Glomerular endothelial cell (primary cell): ENCODE data around the gene CD320. TPM values are rescaled to one million over a fixed set of nuclear protein-coding genes. Genes with fewer than 3 reads are reported as not detected.
"Not testable (repeated sequence)": the region's sequence is repeated elsewhere in the genome, so short reads cannot be mapped to it uniquely, and the experiment has no call there.

Experiments used
- DNase-seq: peaks from one replicate; pipeline ENCODE4 v3.0.0-alpha.2; 2011; ENCODE audit warnings: low read depth, low spot score; ENCODE audit errors: extremely low read depth
- total RNA-seq: library from RNA; depleted of rRNA; stranded (reverse); fragments of >200 nt; gene quantifications from 2 replicates; pipeline ENCODE4 v1.2.3, GENCODE V29; 2015

Gene CD320
- 92.0 and 120 TPM in 2 replicates for total RNA-seq

DNA sequence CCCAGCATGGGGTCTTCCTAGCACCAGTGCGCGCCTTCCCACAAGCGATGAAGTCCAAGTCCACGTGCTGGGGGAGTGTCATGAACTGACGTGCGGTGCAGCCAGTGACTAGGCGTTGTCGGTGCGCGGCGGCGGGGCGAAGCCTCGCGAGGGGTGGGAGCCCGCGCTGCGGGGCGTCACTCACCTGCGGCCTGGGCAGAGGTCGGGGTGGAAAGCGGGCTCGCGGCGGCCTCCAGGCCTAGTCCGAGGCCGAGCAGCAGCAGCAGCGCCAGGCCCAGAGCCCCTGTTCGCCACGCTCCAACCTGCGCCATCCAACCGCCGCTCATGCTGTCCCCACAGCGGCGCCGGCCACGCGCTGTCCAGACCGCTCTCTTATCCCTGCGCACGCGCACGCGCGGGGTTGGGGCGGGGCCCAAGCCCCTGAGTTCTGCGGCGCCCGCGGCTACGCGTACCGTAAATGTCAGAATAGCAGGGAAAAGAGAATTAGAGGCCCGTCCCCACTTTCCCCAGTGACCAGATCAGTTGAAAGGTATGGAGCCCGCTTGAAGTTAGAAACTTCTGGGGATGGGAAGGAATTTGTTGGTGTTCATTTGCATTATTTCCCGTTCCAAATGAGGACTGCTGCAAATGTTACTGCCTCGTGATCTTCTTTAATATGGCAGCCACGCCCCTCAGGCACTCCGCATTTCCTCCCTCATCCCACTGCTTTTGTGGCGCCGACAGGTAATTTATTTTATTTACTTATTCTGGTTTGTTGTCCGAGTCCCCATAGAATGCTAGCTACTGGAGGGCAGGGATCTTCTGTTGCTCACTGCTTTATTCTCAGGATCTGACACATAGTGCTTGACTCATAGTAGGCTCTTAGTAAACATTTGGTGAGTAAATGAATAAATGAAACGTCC lies at the start of gene CD320:
Gene CD320 (minus strand): TSS at position 394 of the 902 bp plus-strand sequence. CDS start 68 bp downstream, at position 326.
- peak; percentile 68 for DNase-seq

DNA sequence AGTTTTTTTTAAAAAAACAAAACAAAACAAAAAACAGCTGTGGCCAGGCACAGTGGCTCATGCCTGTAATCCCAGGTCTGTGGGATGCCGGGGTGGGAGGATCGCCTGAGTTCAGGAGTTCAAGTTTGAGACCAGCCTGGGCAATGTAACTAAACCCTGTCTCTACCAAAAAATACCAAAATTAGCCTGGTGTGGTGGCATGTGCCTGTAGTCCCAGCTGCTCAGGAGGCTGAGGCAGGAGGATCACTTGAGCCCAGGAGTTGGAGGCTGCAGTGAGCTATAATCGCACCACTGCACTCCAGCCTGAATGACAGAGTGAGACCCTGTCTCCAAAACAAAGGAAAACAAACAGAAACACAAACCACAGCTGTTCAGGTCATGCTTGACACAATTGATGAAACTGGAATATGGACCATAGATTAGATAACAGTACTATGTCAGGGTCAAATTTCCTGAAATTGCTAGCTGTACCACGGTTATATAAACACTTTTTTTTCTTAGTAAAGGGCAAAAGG lies 48.9 kb upstream of the CD320 start:
- DNase-seq: no peak

DNA sequence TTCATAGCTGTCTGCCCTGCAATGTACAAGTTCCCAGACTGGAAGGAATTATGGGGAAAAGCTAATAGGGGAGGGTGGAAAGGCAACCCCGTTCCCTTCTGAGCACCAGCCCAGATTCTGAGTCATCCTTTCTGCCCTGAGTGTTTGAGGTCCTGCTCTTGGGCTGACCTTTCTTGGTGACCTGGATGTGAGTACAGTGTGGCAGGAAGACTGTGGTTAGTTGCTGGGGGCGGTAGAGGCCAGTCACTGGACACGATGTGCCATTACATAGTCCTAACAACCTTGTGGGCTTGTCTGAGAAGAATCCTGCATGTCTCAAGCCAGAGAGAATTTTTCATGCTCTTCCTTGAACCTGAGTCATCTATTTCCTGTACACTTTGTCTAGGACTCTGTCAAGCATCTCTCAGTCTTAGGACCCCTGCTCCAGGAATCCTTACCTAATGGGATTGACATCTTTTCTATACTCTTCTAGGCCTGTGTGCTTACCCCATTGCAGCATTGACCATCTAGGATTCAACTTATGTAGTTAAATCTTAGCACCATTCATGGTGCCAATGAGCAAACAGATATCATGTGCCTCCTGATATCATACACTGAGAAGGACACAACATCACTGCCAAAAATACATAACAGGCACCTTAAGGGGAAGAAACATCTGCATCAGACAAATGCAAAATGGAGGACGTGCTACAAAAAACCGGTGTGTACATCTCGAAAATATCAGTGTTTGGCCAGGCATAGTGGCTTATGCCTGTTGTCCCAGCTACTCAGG lies 47.7 kb upstream of the CD320 start:
- DNase-seq: peak; percentile 95

DNA sequence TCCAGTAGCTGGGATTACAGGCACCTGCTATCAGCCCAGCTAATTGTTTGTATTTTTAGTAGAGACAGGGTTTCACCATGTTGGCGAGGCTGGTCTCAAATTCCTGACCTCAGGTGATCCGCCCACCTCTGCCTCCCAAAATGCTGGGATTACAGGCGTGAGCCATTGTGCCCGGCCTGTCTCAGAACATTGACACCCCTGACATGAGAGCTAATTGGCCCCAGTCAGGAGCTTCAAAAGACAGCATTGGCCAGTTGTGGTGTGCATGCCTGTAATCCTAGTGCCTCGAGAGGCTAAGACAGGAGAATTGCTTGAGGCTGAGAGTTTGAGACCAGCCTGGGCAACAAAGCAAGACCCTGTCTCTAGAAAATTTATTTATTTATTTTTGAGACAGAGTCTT lies 44.7 kb upstream of the CD320 start:
- DNase-seq: not testable (repeated sequence)

DNA sequence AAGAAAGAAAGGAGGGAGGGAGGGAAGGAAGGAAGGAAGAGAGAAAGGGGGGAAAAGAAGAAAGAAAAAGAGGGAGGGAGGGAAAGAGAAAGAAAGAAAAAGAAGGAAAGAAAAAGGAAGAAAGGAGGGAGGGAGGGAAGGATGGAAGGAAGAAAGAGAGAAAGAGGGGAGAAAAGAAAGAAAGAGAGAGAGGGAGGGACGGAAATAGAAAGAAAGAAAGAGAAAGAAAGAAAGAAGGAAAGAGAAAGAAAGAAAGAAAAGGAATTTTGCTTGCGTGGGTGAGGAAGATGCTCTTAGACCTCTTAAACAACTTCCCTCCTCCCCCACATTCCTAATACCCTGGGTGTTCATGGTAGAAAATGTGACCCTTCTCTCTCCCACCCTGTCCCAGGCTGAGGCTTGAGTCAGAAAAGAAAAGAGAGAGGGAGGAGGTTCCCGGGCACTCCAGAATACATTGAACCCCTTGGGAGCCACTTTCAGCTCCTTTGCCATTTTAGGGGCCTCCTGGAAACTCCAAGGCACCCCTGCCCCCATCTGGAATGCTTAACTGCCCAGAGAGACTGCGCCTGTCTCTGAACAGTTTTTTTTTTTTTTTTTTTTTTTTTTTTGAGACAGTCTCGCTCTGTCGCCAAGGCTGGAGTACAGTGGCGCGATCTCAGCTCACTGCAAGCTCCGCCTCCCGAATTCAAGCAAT lies 44.1 kb upstream of the CD320 start:
- DNase-seq: no peak

DNA sequence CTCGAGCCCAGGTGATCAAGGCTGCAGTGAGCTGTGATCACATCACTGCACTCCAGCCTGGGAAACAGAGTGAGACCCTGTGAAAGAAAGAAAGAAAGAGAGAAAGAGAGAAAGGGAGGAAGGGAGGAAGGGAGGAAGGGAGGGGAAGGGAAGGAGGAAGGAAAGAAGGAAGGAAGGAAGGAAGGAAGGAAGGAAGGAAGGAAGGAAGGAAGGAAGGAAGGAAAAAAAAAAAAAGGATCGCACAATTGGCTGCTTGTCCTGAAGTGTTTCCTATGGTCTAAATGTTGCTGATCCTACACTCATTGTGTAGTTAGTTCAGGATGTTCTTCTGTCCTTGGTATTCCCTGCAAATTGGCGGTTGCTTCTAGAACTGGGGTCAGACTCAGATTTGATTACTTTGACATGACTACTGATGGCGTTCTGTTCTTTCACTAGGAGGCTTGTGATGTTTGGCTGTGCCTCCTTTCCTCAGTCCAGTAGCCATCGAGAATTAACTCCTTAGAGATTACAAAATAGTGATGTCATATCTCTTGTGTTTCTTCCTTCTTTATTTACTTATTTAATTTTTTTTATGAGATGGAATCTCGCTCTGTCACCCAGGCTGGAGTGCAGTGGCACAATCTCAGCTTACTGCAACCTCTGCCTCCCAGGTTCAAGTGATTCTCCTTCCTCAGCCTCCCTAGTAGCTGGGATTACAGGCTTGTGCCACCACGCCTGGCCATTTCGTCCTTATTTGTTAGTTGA lies 41.6 kb upstream of the CD320 start:
- DNase-seq: not testable (repeated sequence)

DNA sequence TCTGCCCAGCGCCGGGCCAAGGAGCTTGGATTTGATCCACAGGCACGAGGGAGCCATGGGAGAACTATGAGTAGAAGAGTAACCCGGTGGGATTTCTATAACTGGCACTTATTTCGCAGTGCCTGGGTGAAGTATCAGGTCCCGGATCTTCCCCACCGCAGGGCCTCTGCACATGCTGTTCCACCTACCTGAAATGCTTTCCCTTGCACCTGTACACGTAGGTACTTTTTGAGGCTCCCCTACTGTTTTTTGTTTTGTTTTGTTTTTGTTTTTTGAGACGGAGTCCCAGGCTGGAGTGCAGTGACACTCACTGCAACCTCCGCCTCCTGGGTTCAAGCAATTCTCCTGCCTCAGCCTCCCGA lies 35.3 kb upstream of the CD320 start:
- no peak for DNase-seq

DNA sequence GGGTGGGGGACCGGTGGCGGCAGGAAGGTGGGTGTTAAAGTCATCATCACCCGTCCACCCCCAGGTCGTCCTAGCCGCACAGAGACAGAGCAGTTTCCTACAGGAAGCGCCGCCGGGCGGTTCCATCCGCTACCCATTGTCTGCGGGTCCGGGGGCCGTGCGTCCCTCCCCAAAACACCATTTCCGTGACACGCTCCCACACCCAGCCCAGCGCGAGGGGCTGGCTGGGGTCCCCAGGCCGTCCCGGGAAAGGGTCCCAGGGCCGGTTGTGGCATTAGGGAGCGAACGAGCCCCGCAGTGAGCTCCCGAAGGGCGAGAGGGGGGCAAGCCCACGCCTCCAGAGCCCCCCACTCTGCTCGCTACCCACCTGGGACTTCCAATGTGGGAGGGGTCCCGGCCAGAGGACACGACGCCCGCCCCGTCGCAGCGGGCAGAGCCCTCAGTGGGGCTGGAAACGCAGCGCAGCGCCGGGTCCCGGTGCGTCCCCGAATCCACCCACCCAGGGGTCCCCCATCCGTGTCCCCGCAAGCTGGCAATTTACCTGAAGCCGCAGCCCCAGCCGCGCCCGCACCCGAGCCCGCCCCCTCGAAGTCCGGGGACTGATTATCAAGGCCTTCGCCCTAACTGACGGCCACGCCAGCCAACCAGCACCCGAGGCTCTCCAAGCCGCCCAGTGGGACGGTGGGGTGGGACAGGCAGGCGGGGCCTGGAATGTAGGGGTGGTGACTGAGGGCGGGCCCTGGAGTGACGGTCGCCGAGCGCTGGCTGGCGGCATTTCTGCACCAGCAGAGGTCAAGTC lies 34.7 kb upstream of the CD320 start, which contains the start of gene KANK3:
Gene KANK3 (minus strand): TSS at position 579 of the 799 bp plus-strand sequence. CDS start 5,434 bp downstream, outside the sequence.
- DNase-seq: no peak

DNA sequence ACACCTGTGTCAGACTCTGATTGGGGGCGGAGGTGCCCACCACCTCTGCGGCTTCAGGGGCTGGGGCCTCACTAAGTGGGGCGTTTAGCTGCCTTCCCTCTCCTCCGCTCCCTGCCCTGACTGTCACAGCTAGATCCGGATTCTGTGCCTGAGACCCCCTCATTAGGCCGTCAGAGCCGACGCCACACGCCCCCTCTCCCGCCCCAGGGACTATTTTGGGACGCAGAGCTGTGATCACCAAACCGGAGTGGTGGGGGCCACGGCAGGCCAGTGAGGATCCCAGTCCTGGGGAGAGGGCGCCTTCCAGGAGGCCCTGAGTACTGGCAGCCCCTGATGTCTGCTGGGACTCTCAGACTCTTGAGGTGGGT lies 34.1 kb upstream of the CD320 start:
- DNase-seq: no peak

DNA sequence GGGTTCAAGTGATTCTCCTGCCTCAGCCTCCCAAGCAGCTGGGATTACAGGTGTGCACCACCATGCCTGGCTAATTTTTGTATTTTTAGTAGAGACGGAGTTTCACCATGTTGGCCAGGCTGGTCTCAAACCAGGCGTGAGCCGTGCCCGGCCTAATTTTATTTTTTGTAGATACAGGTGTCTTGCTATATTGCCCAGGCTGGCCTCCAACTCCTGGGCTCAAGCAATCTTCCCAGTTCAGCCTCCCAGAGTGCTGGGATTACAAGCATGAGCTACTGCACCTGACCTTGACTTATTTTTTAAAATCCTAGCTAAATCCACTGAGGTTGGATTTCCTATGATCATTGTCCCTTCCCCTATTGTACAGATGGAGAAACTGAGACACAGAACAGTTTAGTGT lies 33.3 kb upstream of the CD320 start:
- not testable (repeated sequence) for DNase-seq

DNA sequence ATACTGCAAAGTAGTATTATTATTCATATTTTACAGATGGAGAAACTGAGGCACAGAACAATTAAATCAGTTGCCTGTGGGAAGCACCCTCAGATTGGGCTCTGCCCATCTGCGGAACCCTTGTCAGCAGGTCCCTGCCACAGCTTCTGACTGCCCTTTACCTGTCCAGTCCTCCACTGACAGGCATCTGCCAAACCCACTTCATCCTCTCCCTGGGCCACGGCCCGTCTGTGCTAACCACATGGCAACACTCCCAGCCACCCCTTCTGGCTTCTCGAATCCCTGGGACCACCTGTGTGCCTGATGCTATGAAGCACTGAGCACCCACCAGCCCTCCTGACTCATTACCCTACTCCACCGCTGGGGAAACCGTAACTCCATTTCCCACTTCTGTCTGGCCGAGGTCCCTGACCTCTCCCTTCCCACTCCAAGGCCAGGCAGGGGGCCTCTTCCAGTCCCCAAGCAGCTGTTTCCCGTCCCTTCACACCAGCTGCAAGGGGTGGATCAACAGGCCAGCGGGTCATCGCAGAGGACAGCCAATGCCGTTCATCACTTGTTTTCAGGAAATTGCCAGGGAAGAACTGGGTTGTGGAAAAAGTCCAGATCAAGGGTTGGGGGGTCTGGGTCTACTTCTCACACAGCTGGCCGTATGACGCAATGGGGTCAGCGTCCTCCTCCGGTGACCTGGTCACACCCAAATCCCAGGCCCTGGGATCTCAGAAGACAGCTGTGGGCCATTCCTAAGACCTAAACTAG lies 32.4 kb upstream of the CD320 start:
- DNase-seq: no peak

DNA sequence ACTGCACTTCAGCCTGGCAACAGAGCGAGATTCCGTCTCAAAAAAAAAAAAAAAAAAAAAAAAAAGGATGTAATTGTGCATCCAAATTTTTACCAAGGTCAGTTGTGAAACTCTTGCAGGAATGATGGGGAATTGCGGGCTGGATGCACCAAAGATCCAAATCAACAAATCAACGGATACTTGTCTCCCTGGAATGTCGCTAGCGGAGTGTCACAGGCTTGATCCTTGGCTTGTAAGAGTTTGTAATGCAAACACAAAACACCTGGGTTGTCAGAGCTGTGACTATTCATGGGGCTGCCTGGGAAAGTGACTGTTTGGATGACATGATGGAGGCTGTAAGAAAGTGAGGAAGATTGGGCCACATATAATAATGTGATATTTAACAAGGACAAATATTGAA lies 30.7 kb upstream of the CD320 start:
- no peak for DNase-seq

DNA sequence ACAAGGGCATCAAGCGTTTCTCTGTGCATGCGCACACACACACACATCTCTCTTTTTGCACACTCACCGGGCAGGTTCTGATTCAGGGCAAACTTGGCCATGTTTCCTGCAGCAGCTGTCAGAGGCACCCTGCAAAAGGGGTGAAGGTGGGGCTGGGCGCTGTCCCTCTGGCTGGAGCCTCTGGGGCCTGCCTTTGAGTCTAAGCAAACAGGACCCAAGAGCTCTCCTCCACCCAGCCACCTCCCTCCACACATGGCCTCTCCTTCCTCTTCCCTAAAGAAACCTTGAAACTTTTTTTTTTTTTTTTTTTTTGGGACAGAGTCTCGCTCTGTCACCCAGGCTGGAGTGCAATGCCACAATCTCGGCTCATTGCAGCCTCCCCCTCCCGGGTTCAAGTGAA lies 29.6 kb upstream of the CD320 start:
- DNase-seq: no peak

DNA sequence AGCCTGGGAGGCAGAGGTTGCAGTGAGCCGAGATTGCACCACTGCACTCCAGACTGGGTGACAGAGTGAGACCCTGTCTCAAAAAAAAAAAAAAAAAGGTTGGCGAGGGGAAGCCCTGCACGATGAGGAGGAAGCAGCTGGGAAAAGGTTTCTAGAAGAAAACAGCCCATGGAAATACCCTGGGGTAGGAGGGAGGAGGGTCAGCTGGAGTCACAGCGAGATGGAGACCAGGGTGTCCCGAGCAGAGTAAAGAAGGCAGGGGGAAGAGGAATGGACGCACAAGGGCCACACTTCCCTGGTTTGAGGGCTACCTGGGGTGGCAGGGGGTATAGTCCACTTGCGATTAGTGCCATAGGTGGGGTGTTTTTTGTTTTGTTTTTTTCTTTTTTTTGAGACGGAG lies 28.5 kb upstream of the CD320 start:
- no peak for DNase-seq

DNA sequence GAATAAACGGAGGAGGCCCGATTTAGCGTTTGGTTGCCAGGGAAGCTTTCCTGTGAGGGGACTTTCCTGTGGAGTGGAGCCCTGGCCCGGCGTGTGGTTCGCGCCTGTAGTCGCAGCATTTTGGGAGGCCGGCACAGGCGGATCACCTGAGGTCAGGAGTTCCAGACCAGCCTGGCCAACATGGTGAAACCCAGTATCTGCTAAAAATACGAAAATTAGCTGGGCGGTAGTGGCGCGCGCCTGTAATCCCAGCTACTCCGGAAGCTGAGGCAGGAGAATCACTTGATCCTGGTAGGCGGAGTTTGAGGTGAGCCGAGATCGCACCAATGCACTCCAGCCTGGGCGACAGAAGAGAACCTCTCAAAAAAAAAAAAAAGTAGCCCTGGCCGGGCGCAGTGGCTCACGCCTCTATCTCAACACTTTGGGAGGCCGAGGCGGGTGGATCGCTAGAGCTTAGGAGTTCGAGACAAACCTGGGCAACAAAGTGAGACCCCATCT lies 28.0 kb upstream of the CD320 start:
- no peak for DNase-seq

DNA sequence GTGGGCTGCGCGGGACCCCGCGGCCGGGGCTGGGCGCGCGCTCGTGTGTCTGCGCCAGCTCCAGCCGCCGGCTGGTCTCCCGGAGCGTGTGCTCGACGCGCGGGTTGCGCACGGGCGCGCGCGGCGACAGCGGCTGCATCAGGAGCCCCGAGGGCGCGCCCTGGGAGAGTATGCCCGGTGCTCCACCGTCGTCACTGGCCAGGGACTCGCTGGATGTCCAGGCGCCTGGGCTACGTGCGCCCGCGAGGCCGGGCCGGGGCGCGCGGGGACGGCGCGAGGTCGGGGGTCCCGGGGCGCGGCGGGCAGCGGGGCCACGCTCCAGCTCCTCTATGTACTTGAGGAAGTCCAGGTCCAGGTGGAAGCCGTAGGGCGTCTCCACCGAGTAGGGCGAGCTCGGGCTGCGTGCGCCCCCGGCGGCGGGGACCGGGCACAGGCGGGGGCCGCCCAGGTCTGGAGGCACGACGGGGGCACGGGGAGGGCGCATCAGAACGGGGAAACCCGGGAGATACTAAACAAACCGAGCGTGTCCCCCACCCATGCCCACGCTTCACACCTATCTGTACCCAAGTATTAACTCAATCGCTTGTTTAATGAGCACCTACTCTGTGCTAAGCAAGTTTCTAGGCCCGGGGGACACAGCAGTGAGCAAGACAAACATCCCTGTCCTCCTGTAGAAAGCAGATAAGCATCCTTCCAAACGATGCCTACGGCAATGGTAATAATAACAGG lies 27.3 kb upstream of the CD320 start:
- DNase-seq: no peak

DNA sequence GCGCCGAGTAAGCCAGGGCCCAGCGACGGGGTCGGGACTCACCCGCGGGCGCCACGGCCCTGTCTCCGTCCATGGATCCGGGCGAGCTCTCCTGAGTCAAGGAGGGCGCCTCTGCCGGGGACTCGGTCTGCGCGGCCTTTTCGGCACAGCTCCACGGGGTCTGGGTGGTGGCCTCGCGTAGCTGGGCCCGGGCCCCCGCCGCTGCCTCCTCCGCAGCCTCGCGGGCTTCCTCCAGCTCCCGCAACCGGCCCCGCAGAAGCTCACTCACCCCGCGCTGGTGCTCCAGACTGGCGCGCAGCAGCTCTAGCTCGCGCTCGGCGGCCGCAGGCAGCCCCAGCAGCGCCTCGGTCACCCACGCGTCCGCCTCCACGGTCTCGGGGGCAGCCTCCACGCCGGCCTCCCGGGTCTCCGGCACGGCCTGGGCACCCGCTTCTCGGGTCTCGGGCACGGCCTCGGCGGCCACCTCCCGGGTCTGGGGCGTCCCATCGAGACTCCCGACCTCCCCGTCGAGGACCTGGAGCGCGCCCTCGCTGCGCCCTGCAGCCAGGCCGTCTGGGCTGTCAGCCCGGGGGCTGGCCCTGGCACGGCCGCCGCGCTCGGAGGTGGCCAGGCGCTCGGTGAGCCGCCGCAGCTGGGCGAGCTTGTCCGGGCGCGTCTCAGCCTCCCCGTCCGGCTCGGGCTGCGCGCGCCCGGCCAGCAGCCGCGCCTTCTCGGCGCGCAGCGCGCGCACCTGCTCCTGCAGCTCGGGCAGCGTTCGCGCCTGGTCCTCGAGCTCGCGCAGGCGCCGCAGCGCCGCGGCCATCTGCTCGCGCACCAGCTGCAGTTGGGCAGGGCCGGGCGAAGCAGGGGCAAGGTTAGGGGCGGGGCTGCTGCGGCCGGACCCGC lies 26.5 kb upstream of the CD320 start:
- no peak for DNase-seq
